CD4-positive, alpha-beta T cell treated with Interleukin-12 subunit alpha and Interleukin-12 subunit beta, for 1 hour (primary cell): ENCODE results near the gene BCL2L14.

ENCODE experiments used
- DNase-seq: peaks from one replicate; pipeline ENCODE4 v3.0.0-alpha.2; 2020

BCL2L14 gene

GRCh38 chr12:12070674-12071656 is at the start of gene BCL2L14:
Gene BCL2L14 (plus strand): TSS chr12:12070939. CDS start chr12:12079306, 8,367 bp downstream.
- DNase-seq: peak; percentile 12

- DNase-seq: no peak
These were observed 48.3 kb upstream of the BCL2L14 start for GRCh38 chr12:12022306-12022936.

- DNase-seq: no peak
These were observed 47.3 kb upstream of the BCL2L14 start for GRCh38 chr12:12023456-12023855.

GRCh38 chr12:12024911-12025682 is 45.6 kb upstream of the BCL2L14 start:
- DNase-seq: peak; percentile 60

GRCh38 chr12:12025799-12026386 is 44.8 kb upstream of the BCL2L14 start:
- no peak for DNase-seq

GRCh38 chr12:12028668-12029402 is 41.9 kb upstream of the BCL2L14 start:
- DNase-seq: no peak

- DNase-seq: no peak
These were observed 41.1 kb upstream of the BCL2L14 start for GRCh38 chr12:12029653-12030052.

- no peak for DNase-seq
These were observed 38.4 kb upstream of the BCL2L14 start for GRCh38 chr12:12032260-12032791.

GRCh38 chr12:12032851-12033797 is 37.6 kb upstream of the BCL2L14 start:
- peak; percentile 71 for DNase-seq

GRCh38 chr12:12033824-12034223 is 36.9 kb upstream of the BCL2L14 start:
- DNase-seq: no peak

GRCh38 chr12:12034344-12034743 is 36.4 kb upstream of the BCL2L14 start:
- no peak for DNase-seq

- no peak for DNase-seq
These were observed 35.5 kb upstream of the BCL2L14 start for GRCh38 chr12:12035229-12035628.

- no peak for DNase-seq
These were observed 33.8 kb upstream of the BCL2L14 start for GRCh38 chr12:12036901-12037300.

GRCh38 chr12:12039897-12040296 is 30.8 kb upstream of the BCL2L14 start:
- DNase-seq: no peak

- DNase-seq: no peak
These were observed 24.3 kb upstream of the BCL2L14 start for GRCh38 chr12:12046401-12046800.

- no peak for DNase-seq
These were observed 23.1 kb upstream of the BCL2L14 start for GRCh38 chr12:12047682-12048081.

GRCh38 chr12:12048266-12048665 is 22.5 kb upstream of the BCL2L14 start:
- no peak for DNase-seq

GRCh38 chr12:12048714-12049113 is 22.0 kb upstream of the BCL2L14 start:
- no peak for DNase-seq

GRCh38 chr12:12051668-12052067 is 19.1 kb upstream of the BCL2L14 start:
- no peak for DNase-seq

GRCh38 chr12:12054993-12055392 is 15.7 kb upstream of the BCL2L14 start:
- no peak for DNase-seq

- DNase-seq: no peak
These were observed 13.8 kb upstream of the BCL2L14 start for GRCh38 chr12:12056951-12057350.
